NCI-H2029 (cell line): ENCODE data around the gene CADPS2.
"Not testable (repeated sequence)": the region's sequence is repeated elsewhere in the genome, so short reads cannot be mapped to it uniquely, and the experiment has no call there.

Source experiments
- DNase-seq: peaks from one replicate; lab custom pipeline; 2025; lab: John Stamatoyannopoulos, UW

CADPS2 gene

GRCh38 chr7:122709930-122710646 lies 176.2 kb downstream of the CADPS2 start:
- no peak for DNase-seq

GRCh38 chr7:122706836-122707235 lies 179.4 kb downstream of the CADPS2 start:
- DNase-seq = no peak

GRCh38 chr7:122702872-122703510 lies 183.3 kb downstream of the CADPS2 start, which contains the start of gene RNF148:
Gene RNF148, minus strand, starts transcription at chr7:122702922. Its CDS starts 172 bp downstream, at chr7:122702750.
- no peak for DNase-seq

GRCh38 chr7:122699017-122699416 lies 187.2 kb downstream of the CADPS2 start, which contains the start of gene RNF133:
Gene RNF133, minus strand, starts transcription at chr7:122699117. Its CDS starts 199 bp downstream, at chr7:122698918.
- no peak for DNase-seq

- DNase-seq = no peak
These were observed 190.4 kb downstream of the CADPS2 start for GRCh38 chr7:122695816-122696215.

- DNase-seq = no peak
These were observed 191.6 kb downstream of the CADPS2 start for GRCh38 chr7:122694697-122695096.

GRCh38 chr7:122692769-122693309 lies 193.4 kb downstream of the CADPS2 start:
- no peak for DNase-seq

- DNase-seq = no peak
These were observed 194.6 kb downstream of the CADPS2 start for GRCh38 chr7:122691569-122692235.

- no peak for DNase-seq
These were observed 196.7 kb downstream of the CADPS2 start for GRCh38 chr7:122689346-122690109.

- no peak for DNase-seq
These were observed 197.8 kb downstream of the CADPS2 start for GRCh38 chr7:122688400-122688998.

- no peak for DNase-seq
These were observed 199.8 kb downstream of the CADPS2 start for GRCh38 chr7:122686360-122686878.

- no peak for DNase-seq
These were observed 201.8 kb downstream of the CADPS2 start for GRCh38 chr7:122684504-122684903.

- DNase-seq = no peak
These were observed 203.3 kb downstream of the CADPS2 start for GRCh38 chr7:122682815-122683550.

GRCh38 chr7:122681186-122681585 lies 205.1 kb downstream of the CADPS2 start:
- not testable (repeated sequence) for DNase-seq

GRCh38 chr7:122679813-122680212 lies 206.4 kb downstream of the CADPS2 start:
- no peak for DNase-seq

- peak; percentile 63 for DNase-seq
These were observed 207.0 kb downstream of the CADPS2 start for GRCh38 chr7:122679269-122679709.

GRCh38 chr7:122677149-122677548 lies 209.1 kb downstream of the CADPS2 start:
- DNase-seq = no peak

- peak; percentile 84 for DNase-seq
These were observed 209.8 kb downstream of the CADPS2 start for GRCh38 chr7:122676466-122676865.

GRCh38 chr7:122675621-122676020 lies 210.6 kb downstream of the CADPS2 start:
- no peak for DNase-seq

- no peak for DNase-seq
These were observed 211.2 kb downstream of the CADPS2 start for GRCh38 chr7:122675011-122675410.
